ENCODE measurements around the gene LRP1.

GRCh38 chr12:57235728-57236131, 107.4 kb downstream of the LRP1 start:
- no peak for TF ChIP-seq CTCF (IDR thresholded peaks at IDR 0.05)
- no peak for TF ChIP-seq POLR2A (IDR thresholded peaks at IDR 0.05)

Data from gastroesophageal sphincter (tissue), 3 donors.